AG04450 (cell line): Measurements from ENCODE around the gene ZDHHC1. TPM values are rescaled to one million over a fixed set of nuclear protein-coding genes. Genes with fewer than 3 reads are reported as not detected.
A peak's percentile ranks its signal among the peaks of the same experiment; 100 is the strongest.

Experiments used
- CTCF ChIA-PET: fragments of 300-600, 350-600 bp; formaldehyde crosslinking; extraction: SDS; loops from one replicate; lab custom pipeline; 2022; ENCODE audit warnings: antibody characterized with exemption, inconsistent platforms; lab: Charles Lee
- POLR2A ChIA-PET: fragments of 350-600 bp; formaldehyde crosslinking; extraction: SDS; loops from one replicate; lab custom pipeline; 2021; ENCODE audit warnings: antibody characterized with exemption, inconsistent platforms; lab: Yijun Ruan, JAX
- DNase-seq: peaks from one replicate; pipeline ENCODE4 v3.0.0-alpha.2; 2011; ENCODE audit warnings: low read depth, low spot score
- H3K27ac ChIP-seq: one replicate; pipeline ENCODE4 v1.5.1; 2012; ENCODE audit warnings: low read depth, low read length, control low read depth
- H3K27me3 ChIP-seq: one replicate; pipeline ENCODE4 v1.6.0; 2012; ENCODE audit warnings: low read length; ENCODE audit not compliant: control insufficient read depth, insufficient read depth
- H3K4me3 ChIP-seq: 2 replicates; pipeline ENCODE4 v1.5.1; 2011; ENCODE audit warnings: mild to moderate bottlenecking, low read depth, low read length, control low read depth
- H3K9me3 ChIP-seq: 2 replicates; pipeline ENCODE4 v1.5.1; 2012; ENCODE audit warnings: low read length; ENCODE audit not compliant: control insufficient read depth, insufficient read depth
- polyA plus RNA-seq: library from polyadenylated mRNA; depleted of rRNA; stranded (reverse); fragments of >200 nt; gene quantifications from 2 replicates; pipeline ENCODE4 v1.2.3, GENCODE V29; 2011
- TF ChIP-seq, protein P1 (sequence below): IDR thresholded peaks from 2 replicates; pipeline ENCODE4 v1.5.1; 2011; ENCODE audit warnings: low read depth, low read length, control low read depth, inconsistent platforms

Gene ZDHHC1
- polyA plus RNA-seq, 1 experiment, result 1.9 TPM

DNA sequence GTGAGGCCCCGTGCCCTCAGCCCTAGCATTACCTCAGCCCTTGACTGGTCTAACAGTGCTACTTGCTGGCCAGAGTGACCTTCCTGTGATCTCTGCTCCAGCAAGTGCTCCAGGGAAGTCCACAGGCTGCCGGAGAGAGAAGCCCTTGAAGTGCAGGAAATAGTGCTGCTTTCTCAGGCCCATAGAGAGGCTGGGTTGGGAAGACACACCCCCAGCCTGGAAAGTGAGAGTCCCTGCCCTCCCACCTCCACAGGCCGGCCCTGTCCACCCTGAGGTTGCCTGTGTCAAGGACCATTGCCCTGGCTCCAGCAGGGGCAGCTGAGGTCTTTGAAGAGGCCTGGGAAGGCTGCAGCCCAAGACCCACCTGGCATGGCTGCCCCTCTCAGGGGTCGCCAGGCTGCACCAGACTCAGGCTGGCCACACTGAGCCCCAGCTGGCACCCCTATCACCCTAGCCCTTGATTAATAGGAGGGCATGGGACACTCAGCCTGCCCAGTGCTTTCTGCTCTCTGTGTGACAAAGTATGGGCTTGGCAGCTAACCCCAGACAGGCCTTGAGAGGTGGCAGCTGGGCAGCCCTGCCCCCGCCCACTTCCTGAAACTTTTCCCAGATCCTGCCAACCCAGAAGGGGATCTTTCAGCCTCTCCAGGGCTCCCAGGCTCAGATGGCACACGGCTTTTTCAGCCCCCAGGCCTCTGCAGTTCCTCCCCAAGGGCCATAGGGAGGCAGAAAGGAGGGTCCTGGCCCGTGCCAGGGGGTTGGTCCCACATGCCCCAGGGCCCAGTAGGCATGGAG lies 43.0 kb upstream of the ZDHHC1 start:
- H3K27me3 ChIP-seq, result no peaks in the 10 kb centered on the region
- no peak overlapping the region for H3K4me3 ChIP-seq
- DNase-seq, result no peak
- no peak overlapping the region for H3K27ac ChIP-seq
- ChIA-PET POLR2A (no interaction called here), CTCF (interaction anchor here (0.7 to 1.2 kb wide), 2 partner anchors 13 to 62 kb away, joined by 3 to 6 read pairs; no protein-coding TSS in a partner anchor)
- TF ChIP-seq, protein P1, sequence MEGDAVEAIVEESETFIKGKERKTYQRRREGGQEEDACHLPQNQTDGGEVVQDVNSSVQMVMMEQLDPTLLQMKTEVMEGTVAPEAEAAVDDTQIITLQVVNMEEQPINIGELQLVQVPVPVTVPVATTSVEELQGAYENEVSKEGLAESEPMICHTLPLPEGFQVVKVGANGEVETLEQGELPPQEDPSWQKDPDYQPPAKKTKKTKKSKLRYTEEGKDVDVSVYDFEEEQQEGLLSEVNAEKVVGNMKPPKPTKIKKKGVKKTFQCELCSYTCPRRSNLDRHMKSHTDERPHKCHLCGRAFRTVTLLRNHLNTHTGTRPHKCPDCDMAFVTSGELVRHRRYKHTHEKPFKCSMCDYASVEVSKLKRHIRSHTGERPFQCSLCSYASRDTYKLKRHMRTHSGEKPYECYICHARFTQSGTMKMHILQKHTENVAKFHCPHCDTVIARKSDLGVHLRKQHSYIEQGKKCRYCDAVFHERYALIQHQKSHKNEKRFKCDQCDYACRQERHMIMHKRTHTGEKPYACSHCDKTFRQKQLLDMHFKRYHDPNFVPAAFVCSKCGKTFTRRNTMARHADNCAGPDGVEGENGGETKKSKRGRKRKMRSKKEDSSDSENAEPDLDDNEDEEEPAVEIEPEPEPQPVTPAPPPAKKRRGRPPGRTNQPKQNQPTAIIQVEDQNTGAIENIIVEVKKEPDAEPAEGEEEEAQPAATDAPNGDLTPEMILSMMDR, result no peak
- no peaks in the 10 kb centered on the region for H3K9me3 ChIP-seq

GRCh38 chr16:67458121-67458641 lies 41.9 kb upstream of the ZDHHC1 start:
- DNase-seq, result no peak
- ChIA-PET POLR2A (interaction anchor here (0.6 kb wide), 1 partner anchor 11 kb away, joined by 3 read pairs; no protein-coding TSS in a partner anchor), CTCF (interaction anchor here (1.2 to 1.4 kb wide), 2 partner anchors 12 to 30 kb away, joined by 6 read pairs; no protein-coding TSS in a partner anchor)
- Histone ChIP-seq H3K27me3 (no peaks in the 10 kb centered on the region), H3K27ac (no peak overlapping the region), H3K4me3 (no peak overlapping the region), H3K9me3 (no peaks in the 10 kb centered on the region)
- TF ChIP-seq, protein P1, result no peak

GRCh38 chr16:67457611-67458010 lies 41.3 kb upstream of the ZDHHC1 start:
- H3K9me3 ChIP-seq, result no peaks in the 10 kb centered on the region
- ChIA-PET CTCF (interaction anchor here (1.4 to 2.4 kb wide), 3 partner anchors 8 to 30 kb away, joined by 6 to 15 read pairs (median 8); no protein-coding TSS in a partner anchor), POLR2A (interaction anchor here (0.6 kb wide), 1 partner anchor 10 kb away, joined by 3 read pairs; no protein-coding TSS in a partner anchor)
- TF ChIP-seq, protein P1, result no peak
- DNase-seq, result no peak
- H3K4me3 ChIP-seq, result no peak overlapping the region
- no peaks in the 10 kb centered on the region for H3K27me3 ChIP-seq
- H3K27ac ChIP-seq, result no peak overlapping the region

GRCh38 chr16:67456391-67457081 lies 40.3 kb upstream of the ZDHHC1 start:
- Histone ChIP-seq H3K9me3 (no peaks in the 10 kb centered on the region), H3K4me3 (no peak overlapping the region), H3K27me3 (no peaks in the 10 kb centered on the region), H3K27ac (peak overlapping the region; percentile 47)
- CTCF ChIA-PET, result interaction anchor here (0.6 to 3.8 kb wide), 5 partner anchors 9 to 319 kb away, joined by 4 to 20 read pairs (median 8); no protein-coding TSS in a partner anchor
- no peak for DNase-seq
- TF ChIP-seq, protein P1, result peak; percentile 62
- POLR2A ChIA-PET, result interaction anchor here (0.6 to 1.3 kb wide), 4 partner anchors 9 to 42 kb away, joined by 3 to 8 read pairs (median 4); partner anchors contain the start of gene ATP6V0D1
